Stimulated activated CD8-positive, alpha-beta memory T cell treated with anti-CD3 and anti-CD28 coated beads, Interleukin-4, amount 100 ng/mL, for 24 hours (primary cell): Measurements from ENCODE around the gene ADAMTS14.
"Not testable (repeated sequence)": the region's sequence is repeated elsewhere in the genome, so short reads cannot be mapped to it uniquely, and the experiment has no call there.

Source experiments
- DNase-seq: peaks from one replicate; pipeline ENCODE4 v3.0.0-alpha.2; 2020; ENCODE audit warnings: low read depth

Gene ADAMTS14, protein sequence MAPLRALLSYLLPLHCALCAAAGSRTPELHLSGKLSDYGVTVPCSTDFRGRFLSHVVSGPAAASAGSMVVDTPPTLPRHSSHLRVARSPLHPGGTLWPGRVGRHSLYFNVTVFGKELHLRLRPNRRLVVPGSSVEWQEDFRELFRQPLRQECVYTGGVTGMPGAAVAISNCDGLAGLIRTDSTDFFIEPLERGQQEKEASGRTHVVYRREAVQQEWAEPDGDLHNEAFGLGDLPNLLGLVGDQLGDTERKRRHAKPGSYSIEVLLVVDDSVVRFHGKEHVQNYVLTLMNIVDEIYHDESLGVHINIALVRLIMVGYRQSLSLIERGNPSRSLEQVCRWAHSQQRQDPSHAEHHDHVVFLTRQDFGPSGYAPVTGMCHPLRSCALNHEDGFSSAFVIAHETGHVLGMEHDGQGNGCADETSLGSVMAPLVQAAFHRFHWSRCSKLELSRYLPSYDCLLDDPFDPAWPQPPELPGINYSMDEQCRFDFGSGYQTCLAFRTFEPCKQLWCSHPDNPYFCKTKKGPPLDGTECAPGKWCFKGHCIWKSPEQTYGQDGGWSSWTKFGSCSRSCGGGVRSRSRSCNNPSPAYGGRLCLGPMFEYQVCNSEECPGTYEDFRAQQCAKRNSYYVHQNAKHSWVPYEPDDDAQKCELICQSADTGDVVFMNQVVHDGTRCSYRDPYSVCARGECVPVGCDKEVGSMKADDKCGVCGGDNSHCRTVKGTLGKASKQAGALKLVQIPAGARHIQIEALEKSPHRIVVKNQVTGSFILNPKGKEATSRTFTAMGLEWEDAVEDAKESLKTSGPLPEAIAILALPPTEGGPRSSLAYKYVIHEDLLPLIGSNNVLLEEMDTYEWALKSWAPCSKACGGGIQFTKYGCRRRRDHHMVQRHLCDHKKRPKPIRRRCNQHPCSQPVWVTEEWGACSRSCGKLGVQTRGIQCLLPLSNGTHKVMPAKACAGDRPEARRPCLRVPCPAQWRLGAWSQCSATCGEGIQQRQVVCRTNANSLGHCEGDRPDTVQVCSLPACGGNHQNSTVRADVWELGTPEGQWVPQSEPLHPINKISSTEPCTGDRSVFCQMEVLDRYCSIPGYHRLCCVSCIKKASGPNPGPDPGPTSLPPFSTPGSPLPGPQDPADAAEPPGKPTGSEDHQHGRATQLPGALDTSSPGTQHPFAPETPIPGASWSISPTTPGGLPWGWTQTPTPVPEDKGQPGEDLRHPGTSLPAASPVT

DNA sequence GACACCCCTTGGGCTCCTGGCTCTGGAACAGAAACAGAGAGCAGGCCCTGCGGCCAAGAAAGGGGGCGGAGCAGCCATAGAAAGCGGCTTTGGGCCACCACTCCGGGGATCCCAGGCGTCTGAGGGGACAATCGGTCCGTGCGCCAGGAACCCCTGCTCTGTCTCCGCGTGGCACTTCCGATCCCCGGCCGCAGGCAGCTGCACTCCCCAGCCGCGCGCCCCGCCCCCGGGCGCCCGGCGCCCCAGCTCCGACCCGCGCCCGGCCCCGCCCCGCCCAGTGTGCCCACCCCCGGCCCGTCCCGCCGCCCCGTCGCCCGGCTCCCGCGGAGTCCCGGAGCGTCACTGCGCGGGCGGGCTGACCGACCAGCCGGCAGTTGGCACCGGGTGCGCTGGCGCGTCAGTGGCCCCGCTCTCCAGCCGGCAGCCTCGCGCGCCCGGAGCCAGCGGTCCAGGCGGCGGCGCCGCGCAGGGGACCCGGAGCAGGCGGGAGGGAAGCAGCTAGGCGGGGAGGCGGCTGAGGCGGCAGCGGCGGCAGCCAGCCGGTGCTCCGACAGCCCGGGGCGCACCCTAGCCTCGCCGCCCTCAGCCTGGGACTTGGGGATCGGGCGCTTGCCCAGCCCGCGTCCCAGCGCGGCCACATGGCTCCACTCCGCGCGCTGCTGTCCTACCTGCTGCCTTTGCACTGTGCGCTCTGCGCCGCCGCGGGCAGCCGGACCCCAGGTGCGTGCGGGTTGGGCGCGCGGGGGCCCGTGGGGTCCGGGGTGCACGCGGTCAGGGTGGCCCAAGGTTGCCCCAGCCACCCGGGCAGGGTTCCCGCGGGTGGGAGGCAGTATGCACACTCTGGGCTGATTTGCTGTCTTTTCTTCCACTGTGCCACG lies at the start of gene ADAMTS14:
TSS of gene ADAMTS14 (plus strand) at position 342 of the 878 bp plus-strand sequence. CDS start at position 639, 297 bp downstream.
- peak; percentile 22 for DNase-seq

DNA sequence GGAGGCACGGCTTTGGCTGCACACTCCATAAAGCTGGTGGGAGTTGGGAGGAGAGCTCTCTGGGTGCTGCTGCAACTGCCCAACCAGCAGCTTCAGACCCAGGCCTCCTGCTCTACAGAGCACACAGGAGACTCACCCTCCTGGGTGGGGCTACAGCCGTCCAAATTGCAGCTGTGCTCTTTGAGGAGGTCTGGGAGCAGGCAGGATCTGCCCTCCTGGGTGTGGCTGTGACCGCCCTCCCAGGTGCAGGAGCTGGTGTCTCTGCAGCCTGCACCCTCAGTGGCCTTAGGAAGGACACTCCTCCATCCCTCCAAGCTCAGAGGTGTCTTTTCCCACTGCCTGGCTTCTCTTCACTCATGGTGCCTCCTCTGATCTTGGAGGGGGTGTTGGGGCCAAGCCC lies 49.8 kb upstream of the ADAMTS14 start:
- DNase-seq = no peak

DNA sequence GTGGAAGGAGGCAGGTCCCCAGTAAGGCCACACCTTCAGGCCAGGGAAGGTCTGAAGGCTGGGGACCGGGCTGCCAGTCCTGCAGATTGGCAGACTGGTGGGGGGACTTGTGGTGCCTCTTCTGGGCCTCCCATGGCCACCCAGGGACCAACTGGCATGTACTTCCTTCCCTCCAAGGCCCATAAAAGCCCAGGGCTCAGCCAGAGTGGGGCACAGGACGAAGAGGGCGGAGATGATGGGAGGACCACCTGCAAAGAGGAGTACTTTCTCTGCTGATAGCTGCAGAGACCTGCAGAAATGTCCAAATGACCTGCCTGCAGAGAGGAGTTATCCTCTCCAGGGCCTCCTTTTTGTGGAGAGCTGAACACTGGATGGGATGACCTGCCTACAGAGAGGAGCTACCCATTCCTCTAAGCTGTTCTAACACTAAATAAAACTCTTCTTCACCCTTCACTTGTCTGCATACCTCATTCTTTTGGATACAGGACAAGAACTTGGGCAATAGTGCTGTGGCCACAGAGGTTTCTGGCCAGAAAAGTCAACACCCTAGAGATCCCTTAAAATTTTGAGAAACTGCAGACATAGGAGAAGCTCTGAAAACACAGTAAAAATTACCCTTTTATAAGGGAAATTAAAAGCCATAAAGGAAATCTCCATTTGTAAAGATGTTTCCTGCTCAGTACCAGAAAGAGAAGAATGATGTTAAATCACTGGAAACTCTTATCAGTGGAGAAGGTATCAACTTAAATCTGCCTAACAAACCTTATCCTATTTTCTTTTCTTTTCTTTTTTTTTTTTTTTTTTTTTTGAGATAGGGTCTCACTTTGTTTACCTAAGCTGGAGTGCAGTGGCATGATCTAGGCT lies 49.1 kb upstream of the ADAMTS14 start:
- DNase-seq = no peak

DNA sequence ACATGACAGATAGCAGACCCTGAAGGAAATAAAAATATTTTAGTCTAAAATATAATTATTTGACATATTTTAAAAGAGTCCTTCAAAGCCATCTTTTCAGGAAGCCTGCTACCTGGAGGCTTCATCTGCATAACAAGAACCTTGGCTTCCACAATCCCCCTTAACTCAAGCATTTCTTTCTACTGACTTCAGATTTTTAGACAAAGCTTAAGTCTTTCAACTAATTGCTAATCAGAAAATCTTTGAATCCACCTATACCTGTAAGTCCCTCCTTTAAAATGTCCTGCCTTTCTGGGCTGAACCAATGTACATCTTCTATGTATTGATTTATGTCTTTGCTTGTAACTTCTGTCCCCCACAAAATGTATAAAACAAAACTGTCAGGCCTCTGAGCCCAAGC lies 46.2 kb upstream of the ADAMTS14 start:
- no peak for DNase-seq

DNA sequence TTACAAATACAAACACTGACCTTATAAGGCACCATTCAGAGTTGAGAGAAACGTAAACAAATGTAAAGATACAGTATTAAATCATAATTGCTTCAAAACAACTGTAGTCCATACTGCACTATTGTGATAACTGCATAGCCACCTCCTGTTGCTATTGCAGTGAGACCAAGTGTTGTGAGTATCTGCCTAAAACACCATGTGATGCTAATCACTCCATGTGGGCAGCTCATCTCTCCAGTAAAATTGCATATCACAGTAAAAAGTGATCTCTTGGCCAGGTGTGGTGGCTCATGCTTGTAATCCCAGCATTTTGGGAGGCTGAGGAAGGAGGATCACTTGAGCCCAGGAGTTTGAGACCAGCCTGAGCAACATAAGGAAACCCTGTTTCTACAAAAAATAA lies 43.0 kb upstream of the ADAMTS14 start:
- no peak for DNase-seq

DNA sequence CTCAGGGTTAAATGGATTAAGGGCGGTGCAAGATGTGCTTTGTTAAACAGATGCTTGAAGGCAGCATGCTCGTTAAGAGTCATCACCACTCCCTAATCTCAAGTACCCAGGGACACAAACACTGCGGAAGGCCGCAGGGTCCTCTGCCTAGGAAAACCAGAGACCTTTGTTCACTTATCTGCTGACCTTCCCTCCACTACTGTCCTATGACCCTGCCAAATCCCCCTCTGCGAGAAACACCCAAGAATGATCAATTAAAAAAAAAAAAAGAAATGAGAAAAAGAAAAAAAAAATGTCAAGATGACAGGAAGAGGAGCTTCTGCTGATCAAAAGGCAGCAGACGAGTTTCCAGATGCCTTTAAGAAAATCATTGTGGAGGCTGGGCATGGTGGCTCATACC lies 40.6 kb upstream of the ADAMTS14 start:
- DNase-seq = not testable (repeated sequence)

DNA sequence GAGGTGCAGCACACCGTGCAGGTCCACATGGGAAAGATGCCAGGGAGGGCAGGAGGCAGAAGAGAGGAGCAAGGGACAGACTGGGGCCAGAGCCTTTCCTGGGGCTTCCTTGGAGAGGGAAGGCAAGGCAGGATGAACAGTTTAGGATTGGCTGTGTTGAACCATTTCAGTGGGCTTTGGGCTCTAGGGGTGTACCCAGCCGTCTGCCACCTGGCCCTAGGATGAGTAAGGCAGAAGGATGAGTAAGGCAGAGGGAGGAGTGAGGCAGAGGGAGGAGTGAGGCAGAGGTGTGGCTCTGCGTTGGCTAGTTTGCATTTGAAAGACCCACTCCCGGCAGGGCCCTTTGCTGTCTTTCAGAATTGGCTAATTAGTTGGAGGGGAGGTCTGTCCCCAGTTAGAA lies 38.3 kb upstream of the ADAMTS14 start:
- DNase-seq = no peak

DNA sequence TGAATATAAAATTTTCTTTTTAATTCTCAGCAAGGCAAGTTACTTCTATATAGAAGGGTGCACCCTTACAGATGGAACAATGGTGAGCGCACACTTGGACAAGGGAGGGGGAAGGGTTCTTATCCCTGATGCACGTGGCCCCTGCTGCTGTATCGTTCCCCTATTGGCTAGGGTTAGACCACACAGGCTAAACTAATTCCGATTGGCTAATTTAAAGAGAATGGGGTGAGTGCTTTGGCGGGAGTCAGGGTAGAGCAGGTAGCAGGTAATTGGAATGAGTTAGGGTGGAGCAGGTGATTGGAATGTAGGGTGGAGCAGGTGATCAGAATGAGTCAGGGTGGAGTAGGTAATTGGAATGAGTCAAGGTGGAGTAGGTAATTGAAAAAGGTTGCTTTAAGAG lies 37.8 kb upstream of the ADAMTS14 start:
- not testable (repeated sequence) for DNase-seq

DNA sequence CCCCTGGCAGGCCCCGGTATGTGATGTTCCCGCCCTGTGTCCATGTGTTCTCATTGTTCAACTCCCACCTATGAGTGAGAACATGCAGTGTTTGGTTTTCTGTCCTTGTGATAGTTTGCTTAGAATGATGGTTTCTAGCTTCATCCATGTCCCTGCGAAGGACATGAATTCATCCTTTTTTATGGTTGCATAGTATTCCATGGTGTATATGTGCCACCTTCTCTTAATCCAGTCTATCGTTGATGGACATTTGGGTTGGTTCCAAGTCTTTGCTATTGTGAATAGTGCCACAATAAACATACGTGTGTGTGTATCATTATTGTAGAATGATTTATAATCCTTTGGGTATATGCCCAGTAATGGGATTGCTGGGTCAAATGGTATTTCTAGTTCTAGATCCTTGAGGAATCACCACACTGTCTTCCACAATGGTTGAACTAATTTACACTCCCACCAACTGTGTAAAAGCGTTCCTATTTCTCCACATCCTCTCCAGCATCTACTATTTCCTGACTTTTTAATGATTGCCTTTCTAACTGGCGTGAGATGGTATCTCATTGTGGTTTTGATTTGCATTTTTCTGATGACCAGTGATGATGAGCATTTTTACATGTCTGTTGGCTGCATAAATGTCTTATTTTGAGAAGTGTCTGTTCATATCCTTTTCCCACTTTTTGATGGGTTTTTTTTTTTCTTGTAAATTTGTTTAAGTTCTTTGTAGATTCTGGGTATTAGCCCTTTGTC lies 32.5 kb upstream of the ADAMTS14 start:
- DNase-seq = not testable (repeated sequence)

DNA sequence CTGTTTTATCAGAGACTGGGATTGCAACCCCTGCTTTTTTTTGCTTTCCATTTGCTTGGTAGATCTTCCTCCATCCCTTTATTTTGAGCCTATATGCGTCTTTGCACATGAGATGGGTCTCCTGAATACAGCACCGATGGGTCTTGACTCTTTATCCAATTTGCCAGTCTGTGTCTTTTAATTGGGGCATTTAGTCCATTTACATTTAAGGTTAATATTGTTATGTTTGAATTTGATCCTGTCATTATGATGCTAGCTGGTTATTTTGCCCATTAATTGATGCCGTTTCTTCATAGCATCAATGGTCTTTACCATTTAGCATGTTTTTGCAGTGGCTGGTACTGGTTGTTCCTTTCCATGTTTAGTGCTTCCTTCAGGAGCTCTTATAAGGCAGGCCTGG lies 29.0 kb upstream of the ADAMTS14 start:
- not testable (repeated sequence) for DNase-seq

DNA sequence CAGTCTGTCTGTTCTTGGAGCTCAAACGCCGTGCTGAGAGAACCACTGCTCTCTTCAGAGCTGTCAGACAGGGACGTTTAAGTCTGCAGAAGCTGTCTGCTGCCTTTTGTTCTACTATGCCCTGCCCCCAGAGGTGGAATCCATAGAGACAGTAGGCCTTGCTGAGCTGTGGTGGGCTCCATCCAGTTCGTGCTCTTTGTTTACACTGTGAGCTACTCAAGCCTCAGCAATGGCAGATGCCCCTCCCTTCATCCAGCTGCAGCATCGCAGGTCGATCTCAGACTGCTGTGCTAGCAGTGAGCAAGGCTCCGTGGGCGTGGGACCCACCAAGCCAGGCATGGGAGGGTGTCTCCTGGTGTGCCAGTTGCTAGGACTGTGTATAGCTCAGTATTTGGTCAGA lies 27.3 kb upstream of the ADAMTS14 start:
- not testable (repeated sequence) for DNase-seq

DNA sequence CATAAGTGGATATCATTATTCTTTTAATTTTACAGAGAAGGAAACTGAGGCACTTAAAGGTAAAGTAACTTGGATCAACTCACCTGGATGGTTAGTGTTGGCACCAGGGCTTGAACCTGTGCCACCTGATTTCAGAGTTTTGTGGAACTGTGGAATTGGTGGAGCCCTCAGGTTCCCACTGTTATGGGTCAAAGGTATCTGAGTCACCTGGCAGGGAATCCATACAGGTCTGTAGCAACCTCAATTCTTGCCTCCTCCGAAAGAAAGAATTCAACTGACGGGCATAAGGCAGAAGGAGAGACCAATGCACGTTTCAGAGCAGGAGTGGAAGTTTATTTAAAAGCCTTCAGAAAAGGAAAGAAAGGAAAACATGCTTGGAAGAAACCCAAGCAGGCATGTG lies 25.2 kb upstream of the ADAMTS14 start:
- no peak for DNase-seq

DNA sequence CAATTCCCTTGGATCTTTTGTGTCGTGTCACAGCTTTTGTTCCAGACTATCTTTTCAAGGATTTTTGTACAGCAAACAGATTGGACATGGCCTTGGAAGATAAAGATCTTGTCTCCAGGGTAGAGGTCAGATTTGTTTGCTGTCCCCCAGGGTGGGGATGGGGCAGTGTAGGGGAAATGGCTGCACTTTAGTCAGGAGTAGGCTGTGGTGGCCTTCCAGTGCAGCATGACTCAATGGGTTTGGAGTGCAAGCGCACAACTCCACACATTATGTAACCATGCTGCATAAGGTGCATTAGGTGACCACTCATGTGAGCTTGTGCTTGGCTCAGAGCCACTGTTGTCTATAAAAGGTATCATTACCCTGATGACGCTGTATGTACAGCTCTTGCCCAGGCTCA lies 23.9 kb upstream of the ADAMTS14 start:
- no peak for DNase-seq

DNA sequence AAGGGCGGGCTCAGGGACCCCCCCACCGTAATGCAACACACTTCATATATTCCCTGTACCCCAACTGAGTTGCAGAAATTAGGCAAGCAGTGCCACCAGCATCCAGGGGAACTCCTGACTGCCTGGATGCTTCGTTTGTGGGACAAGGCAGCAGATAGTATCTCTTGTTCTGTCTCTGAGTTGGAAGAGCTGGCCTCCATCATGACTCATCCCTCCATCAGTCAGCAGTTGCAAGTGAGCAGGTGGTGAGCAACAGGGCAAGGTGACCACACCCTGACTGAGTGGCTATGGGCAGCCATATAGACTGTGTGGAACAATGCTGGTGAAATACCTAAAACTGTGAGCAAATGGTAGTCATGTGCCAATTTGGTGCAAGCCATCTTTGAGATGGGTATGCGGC lies 22.8 kb upstream of the ADAMTS14 start:
- no peak for DNase-seq

DNA sequence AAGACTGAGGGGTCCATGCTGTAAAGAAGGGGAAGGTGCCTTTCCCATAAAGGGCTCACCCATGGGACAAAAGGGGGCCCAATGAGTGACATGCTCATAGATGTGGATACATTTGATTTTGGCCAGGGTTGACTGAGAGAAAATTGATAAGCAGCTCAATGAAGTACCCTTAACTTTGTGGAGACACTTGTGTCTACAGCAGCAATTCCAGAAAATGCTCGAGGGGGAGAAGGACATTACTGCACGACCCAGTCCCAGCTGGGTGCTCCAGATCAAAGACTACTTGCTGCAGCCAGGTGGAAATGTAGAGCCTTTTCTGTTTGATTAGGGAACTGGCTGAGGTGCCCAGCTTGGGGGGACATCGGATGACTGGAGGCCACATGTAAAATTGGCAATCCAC lies 22.2 kb upstream of the ADAMTS14 start:
- no peak for DNase-seq

DNA sequence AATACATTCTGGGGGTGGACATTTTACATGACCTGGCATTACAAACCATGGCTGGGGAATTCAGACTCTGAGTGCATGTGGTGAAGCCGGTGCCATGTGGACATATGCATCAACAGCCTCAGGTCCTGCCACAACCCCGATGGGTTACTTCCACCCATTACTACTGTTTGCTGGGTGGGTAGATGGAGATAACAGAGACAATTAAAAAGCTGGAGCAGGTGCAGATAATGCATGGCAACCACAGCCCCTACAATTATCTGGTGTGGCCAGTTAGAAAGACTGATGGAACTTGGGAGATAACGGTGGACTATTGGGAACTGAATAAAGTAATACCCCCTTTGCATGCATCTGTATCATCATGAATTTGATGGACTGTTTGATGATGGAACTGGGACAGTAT lies 21.6 kb upstream of the ADAMTS14 start:
- DNase-seq = no peak

DNA sequence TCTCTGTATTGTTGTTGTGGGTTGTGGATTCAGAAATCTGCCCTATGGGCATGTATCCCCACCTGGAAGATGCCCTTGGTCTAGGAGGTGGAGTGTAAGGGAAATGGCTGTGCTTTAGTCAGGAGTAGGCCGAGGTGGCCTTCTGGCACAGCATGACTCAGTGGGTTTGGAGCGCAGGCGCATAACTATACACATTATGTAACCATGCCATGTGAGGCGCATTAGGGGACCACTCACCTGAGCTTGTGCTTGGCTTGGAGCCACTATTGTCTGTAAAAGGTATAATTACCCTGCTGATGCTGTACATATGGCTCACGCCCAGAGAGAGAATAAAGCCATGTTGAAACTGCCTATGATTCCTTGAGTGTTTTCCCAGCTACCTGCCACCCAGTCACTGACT lies 20.6 kb upstream of the ADAMTS14 start:
- no peak for DNase-seq

DNA sequence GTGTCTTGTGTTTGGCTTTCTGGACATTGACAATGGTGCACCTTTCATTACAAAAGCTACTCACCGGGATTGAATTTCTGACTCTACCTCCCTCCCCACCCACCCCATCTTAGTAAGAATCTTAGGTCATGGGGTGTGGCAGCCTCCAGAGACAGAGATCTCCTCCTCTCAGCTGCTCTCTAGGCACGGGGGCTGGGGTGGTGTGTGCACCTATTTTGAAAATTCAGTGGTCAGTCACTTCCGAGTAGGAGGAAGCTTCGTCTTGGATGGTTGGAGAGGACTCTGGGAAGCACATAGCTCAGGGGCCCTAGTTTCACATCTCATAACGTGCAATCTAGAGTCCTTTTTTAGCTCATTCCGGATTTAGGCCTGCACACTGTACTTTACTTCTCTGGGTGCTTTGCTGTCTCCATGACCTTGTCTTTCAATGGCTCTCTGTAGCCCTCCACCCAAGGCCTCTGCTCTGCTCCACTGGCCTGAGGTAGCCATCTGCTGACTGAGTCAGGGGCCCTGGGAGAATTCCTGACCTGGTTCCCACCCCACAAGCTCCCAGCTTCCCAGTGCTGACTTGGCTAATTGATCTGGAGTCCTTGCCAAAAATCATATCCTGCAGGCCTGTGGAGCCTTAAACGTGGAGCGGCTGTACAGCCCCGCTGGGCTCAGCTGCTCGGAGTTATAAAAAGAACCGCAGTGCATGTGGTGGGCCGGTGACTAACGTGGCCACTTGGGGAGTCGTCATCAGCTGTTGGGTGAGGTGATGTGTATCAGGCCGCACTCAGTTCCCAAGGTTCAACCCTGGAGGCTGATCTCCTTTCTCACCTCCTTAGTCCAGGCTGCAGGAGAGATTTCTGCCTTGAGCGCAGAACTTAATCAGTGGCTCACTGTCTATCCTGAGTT lies 19.3 kb upstream of the ADAMTS14 start:
- no peak for DNase-seq

DNA sequence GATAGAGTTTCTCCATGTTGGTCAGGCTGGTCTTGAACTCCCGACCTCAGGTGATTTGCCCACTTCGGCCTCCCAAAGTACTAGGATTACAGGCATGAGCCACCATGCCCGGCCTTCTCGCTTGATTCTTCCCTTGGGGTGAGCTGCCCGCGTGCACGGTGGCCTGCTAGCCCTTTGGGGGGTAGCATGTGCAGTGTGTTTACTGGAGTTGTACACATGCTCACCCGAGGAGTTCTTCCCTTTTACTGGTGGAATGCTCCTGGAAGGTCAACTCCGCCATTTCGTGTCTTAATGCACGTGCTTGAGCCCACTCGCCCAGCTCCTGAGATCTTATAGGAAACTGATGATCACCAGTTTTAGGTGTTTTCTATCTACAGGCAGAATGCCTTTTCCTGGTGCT lies 17.0 kb upstream of the ADAMTS14 start:
- no peak for DNase-seq
